Tibial nerve (tissue), 4 donors: Measurements from ENCODE around the gene NAXD.

Experiments used
- CTCF ChIP-seq, 5 experiments: fragments of 200-600 bp in 3 of 5; fragments of 450-650 bp in 2 of 5; sonication (generic) in 3 of 5; IDR thresholded peaks; one replicate each; pipeline ENCODE4 v1.5.1; 2016 to 2019; ENCODE audit warnings: antibody characterized with exemption in 5 of 5, mild to moderate bottlenecking in 3 of 5, moderate library complexity in 2 of 5
- EP300 ChIP-seq, 2 donors: sonication (generic); formaldehyde crosslinking; IDR thresholded peaks; one replicate each; pipeline ENCODE4 v1.6.1; 2017; ENCODE audit warnings: antibody characterized with exemption in 2 of 2, mild to moderate bottlenecking in 1 of 2

- no peak for TF ChIP-seq CTCF (IDR thresholded peaks at IDR 0.05)
- no peak for TF ChIP-seq EP300 (IDR thresholded peaks at IDR 0.05)
These were observed 14.4 kb downstream of the NAXD start for GRCh38 chr13:110629735-110630134.
